Progenitor cell of endocrine pancreas (in vitro differentiated cells): ENCODE data around the gene NOC2L. TPM values are rescaled to one million over a fixed set of nuclear protein-coding genes. Genes with fewer than 3 reads are reported as not detected.

Experiments
- DNase-seq: peaks from one replicate; pipeline ENCODE4 v3.0.0; 2021; ENCODE audit warnings: low spot score; ENCODE audit not compliant: unreplicated experiment
- H3K27ac Mint-ChIP-seq: 2 replicates; pipeline ENCODE4 v1.8.0; 2021; ENCODE audit warnings: mild to moderate bottlenecking, moderate library complexity, mixed read lengths
- H3K27me3 Mint-ChIP-seq: 2 replicates; pipeline ENCODE4 v1.8.0; 2021; ENCODE audit warnings: mixed read lengths
- H3K36me3 Mint-ChIP-seq: 2 replicates; pipeline ENCODE4 v1.8.0; 2022; ENCODE audit warnings: mixed read lengths; ENCODE audit not compliant: insufficient read depth
- H3K4me1 Mint-ChIP-seq: 2 replicates; pipeline ENCODE4 v1.8.0; 2021; ENCODE audit warnings: low read depth, mixed read lengths
- H3K4me3 Mint-ChIP-seq: 2 replicates; pipeline ENCODE4 v1.8.0; 2021; ENCODE audit warnings: low read depth, mild to moderate bottlenecking, moderate library complexity, mixed read lengths
- H3K9me3 Mint-ChIP-seq: 2 replicates; pipeline ENCODE4 v1.8.0; 2021; ENCODE audit warnings: low read depth, mixed read lengths
- CTCF ChIP-seq: fragments of 200-600 bp; sonication (generic); IDR thresholded peaks from one replicate; pipeline ENCODE4 v1.5.0; 2021; ENCODE audit warnings: antibody characterized with exemption, mild to moderate bottlenecking; ENCODE audit not compliant: unreplicated experiment
- total RNA-seq: library from RNA; stranded (reverse); gene quantifications from 2 replicates; pipeline ENCODE4 v1.2.1, GENCODE V29; 2021

Gene NOC2L
- total RNA-seq, 1 donor from 2014 or later = 78.2 TPM

- peaks cover 46% of the 10 kb centered on the region for H3K27me3 Mint-ChIP-seq
- peak; percentile 51 for TF ChIP-seq CTCF
- no peaks in the 10 kb centered on the region for H3K9me3 Mint-ChIP-seq
- H3K36me3 Mint-ChIP-seq = peaks cover 3% of the 10 kb centered on the region
- H3K27ac Mint-ChIP-seq = no peak overlapping the region
- peak overlapping the region; percentile 6 for H3K4me3 Mint-ChIP-seq
- peak; percentile 64 for DNase-seq
- H3K4me1 Mint-ChIP-seq = peaks cover 24% of the 10 kb centered on the region
These were observed 37.8 kb downstream of the NOC2L start for GRCh38 chr1:921011-921837.

- Mint-ChIP-seq H3K27ac (no peak overlapping the region), H3K4me3 (no peak overlapping the region), H3K27me3 (peaks cover 44% of the 10 kb centered on the region), H3K36me3 (peaks cover 3% of the 10 kb centered on the region), H3K4me1 (peaks cover 28% of the 10 kb centered on the region), H3K9me3 (no peaks in the 10 kb centered on the region)
- no peak for DNase-seq
- no peak for TF ChIP-seq CTCF
These were observed 38.5 kb downstream of the NOC2L start for GRCh38 chr1:920521-920920.

GRCh38 chr1:920010-920409 lies 39.0 kb downstream of the NOC2L start:
- no peak for TF ChIP-seq CTCF
- DNase-seq = no peak
- Mint-ChIP-seq H3K4me1 (peaks cover 28% of the 10 kb centered on the region), H3K4me3 (no peak overlapping the region), H3K36me3 (peaks cover 3% of the 10 kb centered on the region), H3K9me3 (no peaks in the 10 kb centered on the region), H3K27me3 (peaks cover 47% of the 10 kb centered on the region), H3K27ac (no peak overlapping the region)

- no peak overlapping the region for H3K27ac Mint-ChIP-seq
- peak; percentile 14 for TF ChIP-seq CTCF
- no peak overlapping the region for H3K4me3 Mint-ChIP-seq
- peaks cover 28% of the 10 kb centered on the region for H3K4me1 Mint-ChIP-seq
- DNase-seq = no peak
- H3K9me3 Mint-ChIP-seq = no peaks in the 10 kb centered on the region
- H3K27me3 Mint-ChIP-seq = peaks cover 53% of the 10 kb centered on the region
- H3K36me3 Mint-ChIP-seq = peaks cover 3% of the 10 kb centered on the region
These were observed 39.7 kb downstream of the NOC2L start for GRCh38 chr1:919271-919872.

- H3K4me3 Mint-ChIP-seq = no peak overlapping the region
- peaks cover 58% of the 10 kb centered on the region for H3K27me3 Mint-ChIP-seq
These were observed 40.2 kb downstream of the NOC2L start for GRCh38 chr1:918843-919242.

More at GRCh38 chr1:918843-919242, 40.2 kb downstream of the NOC2L start:
- DNase-seq = no peak
- Mint-ChIP-seq H3K27ac (no peak overlapping the region), H3K9me3 (no peaks in the 10 kb centered on the region), H3K36me3 (peaks cover 3% of the 10 kb centered on the region), H3K4me1 (peaks cover 28% of the 10 kb centered on the region)
- no peak for TF ChIP-seq CTCF
